ENCODE measurements around the gene KASH5. TPM values are rescaled to one million over a fixed set of nuclear protein-coding genes. Genes with fewer than 3 reads are reported as not detected.
A peak's percentile ranks its signal among the peaks of the same experiment; 100 is the strongest.

The KASH5 gene
- total RNA-seq, 1 donor from 2014 or later = not detected

DNA sequence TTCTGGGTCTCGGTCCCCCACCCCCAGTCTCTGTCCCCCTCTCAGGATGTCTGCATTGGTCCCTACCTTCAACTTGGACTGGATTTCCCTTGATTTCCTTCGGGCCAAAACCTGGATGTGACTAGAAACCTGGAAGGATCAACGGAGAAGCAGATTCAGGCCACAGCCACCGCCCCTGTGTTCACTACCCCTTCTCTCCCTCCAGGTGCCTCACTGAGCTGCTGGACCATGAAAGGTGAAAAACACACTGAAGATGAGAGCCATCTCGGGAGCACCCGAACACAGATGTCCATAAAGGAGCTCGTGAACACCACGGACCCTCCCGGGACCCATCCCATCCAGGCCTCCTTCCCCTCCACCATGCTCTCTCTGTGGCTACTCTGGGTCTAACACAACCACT, 30.9 kb upstream of the KASH5 start:
- Mint-ChIP-seq H3K9me3 (ENCODE audit: low read depth) (no peaks in the 10 kb centered on the region), H3K27me3 (no peaks in the 10 kb centered on the region), H3K4me3 (ENCODE audit: low read depth) (no peak overlapping the region), H3K36me3 (ENCODE audit: insufficient read depth) (peaks cover 34% of the 10 kb centered on the region), H3K27ac (peak overlapping the region; percentile 86), H3K4me1 (ENCODE audit: low read depth) (peaks cover 22% of the 10 kb centered on the region)
- DNase-seq (ENCODE audit: low spot score, unreplicated experiment) = no peak
- no peak for TF ChIP-seq CTCF (IDR thresholded peaks at IDR 0.05; ENCODE audit: unreplicated experiment)

- no peak overlapping the region for H3K27ac Mint-ChIP-seq
- H3K9me3 Mint-ChIP-seq (ENCODE audit: low read depth) = no peaks in the 10 kb centered on the region
- DNase-seq (ENCODE audit: low spot score, unreplicated experiment) = no peak
- H3K27me3 Mint-ChIP-seq = no peaks in the 10 kb centered on the region
- no peak overlapping the region for H3K4me3 Mint-ChIP-seq (ENCODE audit: low read depth)
- H3K4me1 Mint-ChIP-seq (ENCODE audit: low read depth) = peaks cover 22% of the 10 kb centered on the region
- H3K36me3 Mint-ChIP-seq (ENCODE audit: insufficient read depth) = peaks cover 22% of the 10 kb centered on the region
- TF ChIP-seq CTCF (IDR thresholded peaks at IDR 0.05; ENCODE audit: unreplicated experiment) = no peak
Measured at GRCh38 chr19:49359851-49360820, 27.9 kb upstream of the KASH5 start.

DNA sequence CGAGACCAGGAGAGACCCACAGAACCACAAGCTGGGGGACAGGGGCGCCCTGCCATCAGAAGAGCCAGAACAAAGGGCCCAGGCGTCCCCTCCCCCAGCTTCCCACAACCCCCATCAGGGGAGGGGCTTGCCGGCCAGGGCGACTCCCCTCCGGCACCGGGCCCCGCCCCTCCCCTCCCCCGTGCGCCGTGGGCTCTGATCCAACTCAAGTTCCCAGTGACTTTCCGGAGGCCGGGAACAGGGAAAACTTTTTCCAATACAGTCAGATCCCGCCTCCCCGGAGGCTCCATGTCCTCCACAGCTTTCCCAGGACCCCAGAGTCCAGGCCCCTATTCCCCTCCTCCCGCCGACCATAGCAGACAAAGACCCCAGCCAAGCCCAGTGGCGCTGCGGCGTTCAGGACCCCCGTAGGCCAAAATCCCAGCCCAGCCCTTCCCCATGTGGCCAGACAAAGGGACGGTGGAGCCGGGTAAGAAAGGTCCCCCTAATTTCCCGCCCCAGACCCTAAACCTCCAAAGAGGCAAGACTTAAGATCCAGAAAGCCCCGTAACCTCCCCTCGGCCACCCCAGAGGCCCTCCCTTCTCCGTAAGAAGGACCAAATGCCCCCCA, 26.5 kb upstream of the KASH5 start:
- H3K27me3 Mint-ChIP-seq = no peaks in the 10 kb centered on the region
- no peak overlapping the region for H3K27ac Mint-ChIP-seq
- H3K4me3 Mint-ChIP-seq (ENCODE audit: low read depth) = no peak overlapping the region
- no peak for TF ChIP-seq CTCF (IDR thresholded peaks at IDR 0.05; ENCODE audit: unreplicated experiment)
- DNase-seq (ENCODE audit: low spot score, unreplicated experiment) = peak; percentile 68
- peaks cover 14% of the 10 kb centered on the region for H3K36me3 Mint-ChIP-seq (ENCODE audit: insufficient read depth)
- H3K9me3 Mint-ChIP-seq (ENCODE audit: low read depth) = no peaks in the 10 kb centered on the region
- peaks cover 16% of the 10 kb centered on the region for H3K4me1 Mint-ChIP-seq (ENCODE audit: low read depth)

GRCh38 chr19:49362048-49362928, 25.8 kb upstream of the KASH5 start, which contains the start of gene TEAD2:
TEAD2 (minus strand) TSS chr19:49362416; CDS start chr19:49360075, 2,341 bp downstream.
- Mint-ChIP-seq H3K4me3 (ENCODE audit: low read depth) (no peak within 1 kb of the TSS), H3K27ac (no peak within 1 kb of the TSS), H3K36me3 (ENCODE audit: insufficient read depth) (peaks cover 10% of the 10 kb centered on the region), H3K9me3 (ENCODE audit: low read depth) (no peaks in the 10 kb centered on the region), H3K27me3 (no peaks in the 10 kb centered on the region), H3K4me1 (ENCODE audit: low read depth) (peaks cover 9% of the 10 kb centered on the region)
- peak; percentile 61 for DNase-seq (ENCODE audit: low spot score, unreplicated experiment)
- no peak for TF ChIP-seq CTCF (IDR thresholded peaks at IDR 0.05; ENCODE audit: unreplicated experiment)

DNA sequence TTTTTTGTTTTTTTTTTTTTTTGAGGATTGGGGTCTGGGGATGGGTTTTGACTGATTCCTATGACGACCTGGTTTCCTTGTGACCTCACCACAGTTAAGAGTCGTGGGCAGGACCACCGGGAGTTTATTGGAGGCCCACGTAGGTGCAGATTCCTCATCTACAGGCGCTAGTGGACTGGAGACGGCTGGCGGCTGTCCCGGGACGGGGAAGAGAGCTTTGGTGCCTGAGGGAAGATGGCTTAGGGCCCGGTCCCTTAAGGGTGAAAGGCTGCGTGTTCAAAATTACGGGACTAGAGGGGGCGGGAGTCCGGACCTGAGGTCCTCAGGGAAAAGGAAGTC, 25.2 kb upstream of the KASH5 start:
- DNase-seq (ENCODE audit: low spot score, unreplicated experiment) = no peak

More for the DNA sequence above, 25.2 kb upstream of the KASH5 start:
- TF ChIP-seq CTCF (IDR thresholded peaks at IDR 0.05; ENCODE audit: unreplicated experiment) = no peak
- no peak overlapping the region for H3K27ac Mint-ChIP-seq
- no peaks in the 10 kb centered on the region for H3K27me3 Mint-ChIP-seq
- no peaks in the 10 kb centered on the region for H3K9me3 Mint-ChIP-seq (ENCODE audit: low read depth)
- peaks cover 6% of the 10 kb centered on the region for H3K4me1 Mint-ChIP-seq (ENCODE audit: low read depth)
- peaks cover 9% of the 10 kb centered on the region for H3K36me3 Mint-ChIP-seq (ENCODE audit: insufficient read depth)
- H3K4me3 Mint-ChIP-seq (ENCODE audit: low read depth) = no peak overlapping the region

Data from progenitor cell of endocrine pancreas (in vitro differentiated cells).